NCI-H748 (cell line): ENCODE results near the gene RXRB.
"Not testable (repeated sequence)": the region's sequence is repeated elsewhere in the genome, so short reads cannot be mapped to it uniquely, and the experiment has no call there.

ENCODE experiments used
- DNase-seq: peaks from one replicate; lab custom pipeline; 2025; ENCODE audit not compliant: unreplicated experiment; lab: John Stamatoyannopoulos, UW

RXRB gene

GRCh38 chr6:33200219-33201146, at the start of gene RXRB, which contains the start of gene SLC39A7:
TSS of gene RXRB (minus strand) at chr6:33200665. CDS start at chr6:33200476, 189 bp downstream.
TSS of gene SLC39A7 (plus strand) at chr6:33200867. CDS start at chr6:33201246, 379 bp downstream.
- peak; percentile 100 for DNase-seq

- DNase-seq, result no peak
Measured at GRCh38 chr6:33249732-33250630, 49.5 kb upstream of the RXRB start.

GRCh38 chr6:33248932-33249731, 48.7 kb upstream of the RXRB start:
- DNase-seq, result peak; percentile 100

GRCh38 chr6:33248643-33248931, 48.1 kb upstream of the RXRB start:
- DNase-seq, result peak; percentile 81

GRCh38 chr6:33247977-33248642, 47.6 kb upstream of the RXRB start:
- DNase-seq, result peak; percentile 90

GRCh38 chr6:33243476-33243875, 43.0 kb upstream of the RXRB start:
- DNase-seq, result no peak

- no peak for DNase-seq
Measured at GRCh38 chr6:33241968-33242367, 41.5 kb upstream of the RXRB start.

- DNase-seq, result no peak
Measured at GRCh38 chr6:33237741-33238140, 37.3 kb upstream of the RXRB start.

GRCh38 chr6:33236852-33237251, 36.4 kb upstream of the RXRB start:
- no peak for DNase-seq

- no peak for DNase-seq
Measured at GRCh38 chr6:33236328-33236727, 35.9 kb upstream of the RXRB start.

- DNase-seq, result no peak
Measured at GRCh38 chr6:33235221-33235634, 34.8 kb upstream of the RXRB start.

GRCh38 chr6:33226503-33227120, 26.1 kb upstream of the RXRB start:
- not testable (repeated sequence) for DNase-seq

- DNase-seq, result no peak
Measured at GRCh38 chr6:33217681-33218080, 17.2 kb upstream of the RXRB start.

GRCh38 chr6:33217246-33217645, 16.8 kb upstream of the RXRB start:
- DNase-seq, result no peak

GRCh38 chr6:33216117-33216649, 15.7 kb upstream of the RXRB start:
- DNase-seq, result no peak

- no peak for DNase-seq
Measured at GRCh38 chr6:33215271-33216116, 15.0 kb upstream of the RXRB start.

- no peak for DNase-seq
Measured at GRCh38 chr6:33213989-33214335, 13.5 kb upstream of the RXRB start.

GRCh38 chr6:33213166-33213988, 12.9 kb upstream of the RXRB start:
- DNase-seq, result peak; percentile 37
